Ovary (tissue), 3 donors: ENCODE data around the gene NAP1L5.

Source experiments
- CTCF ChIP-seq, 3 donors: fragments of 450-650 bp in 2 of 3; fragments of 200-600 bp in 1 of 3; IDR thresholded peaks; one replicate each; pipeline versions ENCODE4 v1.5.1 to v1.8.0; 2016 to 2022; ENCODE audit warnings: antibody characterized with exemption in 3 of 3, mild to moderate bottlenecking in 1 of 3
- EP300 ChIP-seq: sonication (generic); formaldehyde crosslinking; IDR thresholded peaks from one replicate; pipeline ENCODE4 v1.6.1; 2017; ENCODE audit warnings: antibody characterized with exemption
- POLR2A ChIP-seq: fragments of 450-650 bp; IDR thresholded peaks from one replicate; pipeline ENCODE4 v1.6.1; 2017; ENCODE audit warnings: antibody characterized with exemption, mild to moderate bottlenecking, moderate library complexity
- donor health status: DM: no; HTN: no; CAD: no.

GRCh38 chr4:88659890-88660208 is 37.8 kb downstream of the NAP1L5 start:
- no peak for TF ChIP-seq CTCF (IDR thresholded peaks at IDR 0.05)
- no peak for TF ChIP-seq POLR2A
- TF ChIP-seq EP300 = no peak
